T-helper 2 cell treated with Interferon-gamma antibody and Interleukin-4, amounts not matched to agents 5 μg/mL and 100 μg/mL, for 36 hours (primary cell): Measurements from ENCODE around the gene EFCAB11.

Experiments
- DNase-seq: peaks from one replicate; pipeline ENCODE4 v3.0.0; 2021; ENCODE audit warnings: low spot score
- H3K27ac Mint-ChIP-seq: one replicate; pipeline ENCODE4 v1.8.0; 2021; ENCODE audit warnings: mild to moderate bottlenecking, mixed read lengths
- H3K27me3 Mint-ChIP-seq: one replicate; pipeline ENCODE4 v1.8.0; 2021; ENCODE audit warnings: low read depth, mixed read lengths
- H3K36me3 Mint-ChIP-seq: one replicate; pipeline ENCODE4 v1.8.0; 2021; ENCODE audit warnings: low read depth, mixed read lengths
- H3K4me1 Mint-ChIP-seq: one replicate; pipeline ENCODE4 v1.8.0; 2021; ENCODE audit warnings: low read depth, mixed read lengths
- H3K4me3 Mint-ChIP-seq: one replicate; pipeline ENCODE4 v1.8.0; 2022; ENCODE audit warnings: mild to moderate bottlenecking, moderate library complexity, mixed read lengths
- H3K9me3 Mint-ChIP-seq: one replicate; pipeline ENCODE4 v1.8.0; 2021; ENCODE audit warnings: mixed read lengths

Gene EFCAB11

DNA sequence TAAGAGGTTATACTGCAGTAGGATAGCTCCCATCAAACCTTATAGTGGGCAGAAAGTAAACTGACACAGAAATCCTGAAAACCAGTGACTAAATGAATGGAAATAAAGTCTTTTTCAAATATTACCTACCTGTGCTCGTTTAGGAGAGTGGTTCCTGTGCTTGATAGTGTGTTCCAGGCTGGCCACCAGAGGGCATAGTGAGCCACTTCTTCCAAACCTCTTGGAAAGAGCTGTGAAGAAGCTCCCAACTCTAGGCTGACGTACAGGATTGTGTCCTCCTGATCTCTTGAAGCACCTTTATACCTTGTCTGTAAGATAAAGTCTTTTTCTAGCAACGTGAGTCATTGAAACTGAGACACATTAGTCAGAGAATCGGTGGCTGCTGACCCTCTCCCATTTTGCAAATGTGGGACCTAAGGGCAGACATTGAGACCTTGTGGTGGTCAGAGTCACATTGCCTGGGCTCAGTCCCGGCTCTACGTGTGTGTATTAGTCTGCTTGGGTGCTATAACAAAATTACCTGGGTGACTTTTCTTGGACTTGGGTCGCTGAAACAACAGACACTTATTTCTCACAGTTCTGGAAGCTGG lies 18.8 kb upstream of the EFCAB11 start:
- no peaks in the 10 kb centered on the region for H3K4me1 Mint-ChIP-seq
- peak; percentile 15 for DNase-seq
- no peaks in the 10 kb centered on the region for H3K9me3 Mint-ChIP-seq
- H3K36me3 Mint-ChIP-seq, result peaks cover 46% of the 10 kb centered on the region
- no peak overlapping the region for H3K4me3 Mint-ChIP-seq
- no peak overlapping the region for H3K27ac Mint-ChIP-seq
- H3K27me3 Mint-ChIP-seq, result no peaks in the 10 kb centered on the region

GRCh38 chr14:89965839-89966238 lies 11.3 kb upstream of the EFCAB11 start:
- peaks cover 15% of the 10 kb centered on the region for H3K4me1 Mint-ChIP-seq
- no peaks in the 10 kb centered on the region for H3K9me3 Mint-ChIP-seq
- no peak overlapping the region for H3K27ac Mint-ChIP-seq
- no peak for DNase-seq
- no peak overlapping the region for H3K4me3 Mint-ChIP-seq
- no peaks in the 10 kb centered on the region for H3K27me3 Mint-ChIP-seq
- peaks cover 62% of the 10 kb centered on the region for H3K36me3 Mint-ChIP-seq

GRCh38 chr14:89963288-89963978 lies 8.9 kb upstream of the EFCAB11 start:
- DNase-seq, result no peak
- Mint-ChIP-seq H3K9me3 (peaks cover 1% of the 10 kb centered on the region), H3K36me3 (peaks cover 67% of the 10 kb centered on the region), H3K4me1 (peaks cover 38% of the 10 kb centered on the region), H3K4me3 (no peak overlapping the region), H3K27ac (no peak overlapping the region), H3K27me3 (no peaks in the 10 kb centered on the region)

GRCh38 chr14:89960914-89961313 lies 6.4 kb upstream of the EFCAB11 start:
- Mint-ChIP-seq H3K9me3 (peaks cover 4% of the 10 kb centered on the region), H3K4me3 (no peak overlapping the region), H3K4me1 (peaks cover 54% of the 10 kb centered on the region), H3K27ac (peak overlapping the region; percentile 67), H3K27me3 (no peaks in the 10 kb centered on the region), H3K36me3 (peaks cover 73% of the 10 kb centered on the region)
- DNase-seq, result no peak

- Mint-ChIP-seq H3K9me3 (peaks cover 4% of the 10 kb centered on the region), H3K27me3 (no peaks in the 10 kb centered on the region), H3K4me3 (peak overlapping the region; percentile 71), H3K27ac (peak overlapping the region; percentile 88), H3K4me1 (peaks cover 53% of the 10 kb centered on the region), H3K36me3 (peaks cover 68% of the 10 kb centered on the region)
- DNase-seq, result no peak
These were observed 5.4 kb upstream of the EFCAB11 start for GRCh38 chr14:89959853-89960445.

DNA sequence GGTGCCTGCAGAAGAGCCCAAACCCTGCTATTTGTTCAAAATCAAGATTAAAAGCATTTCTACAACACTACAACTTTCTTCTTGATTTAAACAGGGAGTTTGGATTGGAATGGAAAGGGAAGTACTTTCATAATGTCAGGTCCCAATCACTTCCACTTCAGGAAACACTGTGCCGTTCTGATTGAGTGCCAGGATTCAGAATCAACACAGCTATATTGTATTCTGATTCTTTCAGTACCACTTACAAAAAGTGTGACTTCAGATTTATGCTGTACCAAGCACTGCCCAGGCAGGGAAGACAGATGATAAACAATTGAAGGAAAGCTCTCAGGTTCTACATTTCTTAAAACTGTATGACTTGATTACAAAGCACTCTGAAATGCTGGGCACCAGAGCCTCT lies 4.4 kb upstream of the EFCAB11 start:
- Mint-ChIP-seq H3K36me3 (peaks cover 61% of the 10 kb centered on the region), H3K9me3 (peaks cover 4% of the 10 kb centered on the region), H3K27me3 (no peaks in the 10 kb centered on the region), H3K27ac (no peak overlapping the region), H3K4me1 (peaks cover 59% of the 10 kb centered on the region), H3K4me3 (peak overlapping the region; percentile 50)
- no peak for DNase-seq

GRCh38 chr14:89957791-89958190 lies 3.3 kb upstream of the EFCAB11 start:
- no peaks in the 10 kb centered on the region for H3K27me3 Mint-ChIP-seq
- peaks cover 50% of the 10 kb centered on the region for H3K36me3 Mint-ChIP-seq
- peaks cover 64% of the 10 kb centered on the region for H3K4me1 Mint-ChIP-seq
- H3K9me3 Mint-ChIP-seq, result peaks cover 4% of the 10 kb centered on the region
- no peak for DNase-seq
- peak overlapping the region; percentile 99 for H3K27ac Mint-ChIP-seq
- H3K4me3 Mint-ChIP-seq, result peak overlapping the region; percentile 95

- Mint-ChIP-seq H3K36me3 (peaks cover 46% of the 10 kb centered on the region), H3K4me1 (peaks cover 66% of the 10 kb centered on the region), H3K4me3 (peak overlapping the region; percentile 95), H3K27me3 (no peaks in the 10 kb centered on the region), H3K27ac (peak overlapping the region; percentile 99), H3K9me3 (peaks cover 4% of the 10 kb centered on the region)
- DNase-seq, result no peak
These were observed 2.8 kb upstream of the EFCAB11 start for GRCh38 chr14:89957376-89957775.

DNA sequence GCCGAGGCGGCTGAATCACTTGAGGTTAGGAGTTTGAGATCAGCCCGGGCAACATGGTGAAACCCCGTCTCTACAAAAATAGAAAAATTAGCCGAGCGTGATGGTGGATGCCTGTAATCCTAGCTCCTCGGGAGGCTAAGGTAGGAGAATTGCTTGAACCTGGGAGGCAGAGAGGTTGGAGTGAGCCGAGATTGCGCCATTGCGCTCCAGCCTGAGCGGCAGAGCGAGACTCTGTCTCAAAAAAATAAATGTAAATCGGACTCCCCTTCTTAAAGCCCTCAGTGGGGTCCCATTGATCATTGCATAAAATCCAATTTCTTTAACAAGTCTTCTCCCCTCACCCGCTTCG lies 2.1 kb upstream of the EFCAB11 start:
- DNase-seq, result no peak
- H3K4me3 Mint-ChIP-seq, result peak overlapping the region; percentile 95
- H3K9me3 Mint-ChIP-seq, result peaks cover 4% of the 10 kb centered on the region
- H3K4me1 Mint-ChIP-seq, result peaks cover 65% of the 10 kb centered on the region
- H3K27ac Mint-ChIP-seq, result peak overlapping the region; percentile 99
- no peaks in the 10 kb centered on the region for H3K27me3 Mint-ChIP-seq
- peaks cover 45% of the 10 kb centered on the region for H3K36me3 Mint-ChIP-seq

DNA sequence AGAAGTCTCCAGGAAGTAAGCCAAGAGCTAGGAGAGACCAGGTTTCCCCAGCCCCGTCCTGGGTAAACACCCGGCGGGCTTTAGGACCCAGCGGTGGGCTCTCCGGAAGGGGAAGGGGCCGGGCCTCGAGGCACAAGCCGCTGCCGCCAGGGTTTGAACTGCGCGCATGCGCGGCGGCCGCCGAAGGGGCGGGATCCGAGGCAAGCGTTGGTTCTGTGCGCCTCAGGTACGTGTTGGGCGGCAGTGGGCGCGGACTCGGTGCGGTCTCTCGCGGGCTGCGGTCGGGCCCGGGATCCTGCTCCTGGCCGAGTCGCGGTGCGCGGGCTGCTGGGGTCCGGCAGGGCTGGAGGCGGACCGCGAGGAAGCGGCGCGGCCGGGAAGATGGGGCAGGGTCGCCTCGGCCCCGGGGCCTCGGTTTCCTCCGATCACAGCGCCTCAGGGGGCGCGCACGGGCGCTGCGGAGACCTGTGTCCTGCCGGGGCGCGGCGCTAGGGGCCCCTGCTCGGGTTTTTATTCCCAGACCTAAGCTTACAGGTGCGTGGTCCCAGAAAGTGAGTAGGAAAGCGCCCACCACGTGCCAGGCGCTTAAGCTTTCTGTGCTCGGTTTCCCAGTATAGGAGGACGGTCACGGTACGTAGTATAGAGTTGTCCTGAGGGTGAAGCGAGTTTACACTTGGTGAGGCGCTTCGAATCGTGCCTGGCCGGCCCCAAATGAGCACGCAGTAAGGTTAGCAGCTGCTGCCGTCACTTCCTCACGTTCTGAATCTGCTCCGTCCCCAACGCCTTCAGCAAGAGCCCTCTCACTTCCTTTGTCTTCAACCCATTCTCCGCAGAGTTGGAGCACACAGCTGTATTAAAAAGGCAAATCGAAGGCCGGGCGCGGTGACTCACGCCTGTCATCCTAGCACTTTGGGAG lies 1.5 kb upstream of the EFCAB11 start, which contains the start of gene TDP1:
TSS of gene TDP1 (plus strand) at position 183 of the 916 bp plus-strand sequence. CDS start 7,188 bp downstream, outside the sequence.
- peak within 1 kb of the TSS; percentile 97 for H3K4me3 Mint-ChIP-seq
- H3K9me3 Mint-ChIP-seq, result peaks cover 4% of the 10 kb centered on the region
- H3K27me3 Mint-ChIP-seq, result no peaks in the 10 kb centered on the region
- H3K27ac Mint-ChIP-seq, result peak within 1 kb of the TSS; percentile 99
- H3K4me1 Mint-ChIP-seq, result peaks cover 59% of the 10 kb centered on the region
- peaks cover 40% of the 10 kb centered on the region for H3K36me3 Mint-ChIP-seq
- DNase-seq, result peak; percentile 99

GRCh38 chr14:89955022-89955744 lies 653 bp upstream of the EFCAB11 start:
- Mint-ChIP-seq H3K9me3 (peaks cover 4% of the 10 kb centered on the region), H3K27ac (peak overlapping the region; percentile 89), H3K36me3 (peaks cover 36% of the 10 kb centered on the region), H3K27me3 (no peaks in the 10 kb centered on the region), H3K4me3 (peak overlapping the region; percentile 97), H3K4me1 (peaks cover 51% of the 10 kb centered on the region)
- DNase-seq, result peak; percentile 12

DNA sequence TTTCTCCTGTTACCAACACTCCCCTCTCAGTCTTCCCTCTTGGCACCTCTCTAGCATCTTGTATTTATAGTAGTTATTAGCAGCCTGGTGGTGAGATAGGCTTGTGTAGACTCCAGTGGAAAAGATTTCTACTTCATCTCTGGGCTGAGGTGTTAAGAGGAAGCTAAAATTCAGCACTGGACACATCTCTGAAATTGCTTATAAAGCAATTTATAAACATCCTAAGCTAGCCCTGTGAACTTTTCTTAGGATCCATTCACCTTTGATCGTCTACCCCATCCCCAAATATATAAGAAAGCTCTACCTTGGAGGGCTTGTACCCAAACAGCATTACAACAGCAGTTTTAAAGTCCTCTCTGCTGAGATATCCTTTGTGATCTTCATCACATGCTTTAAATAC lies 928 bp downstream of the EFCAB11 start:
- peaks cover 36% of the 10 kb centered on the region for H3K4me1 Mint-ChIP-seq
- peaks cover 4% of the 10 kb centered on the region for H3K9me3 Mint-ChIP-seq
- H3K4me3 Mint-ChIP-seq, result peak overlapping the region; percentile 97
- DNase-seq, result no peak
- H3K36me3 Mint-ChIP-seq, result peaks cover 28% of the 10 kb centered on the region
- H3K27me3 Mint-ChIP-seq, result no peaks in the 10 kb centered on the region
- H3K27ac Mint-ChIP-seq, result no peak overlapping the region

DNA sequence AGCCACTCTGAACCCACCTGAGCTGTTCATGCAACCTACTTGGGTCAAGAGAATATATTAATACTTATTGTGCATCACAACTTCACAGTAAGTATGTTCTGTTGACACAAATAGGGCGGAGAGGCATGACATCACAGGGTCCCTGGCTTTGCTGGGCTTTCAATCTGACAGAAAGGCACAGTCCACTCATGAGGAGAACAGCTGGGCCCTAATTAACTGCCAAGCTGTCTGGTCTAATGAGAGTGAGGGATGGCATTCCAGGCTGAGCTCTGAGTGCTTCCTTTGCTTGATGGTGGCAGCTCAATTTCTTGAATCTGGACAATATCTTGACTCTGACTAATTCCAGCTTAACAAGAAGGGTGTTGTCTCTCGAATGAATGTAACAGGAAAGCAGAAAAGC lies 2.0 kb downstream of the EFCAB11 start:
- no peak overlapping the region for H3K27ac Mint-ChIP-seq
- H3K9me3 Mint-ChIP-seq, result no peaks in the 10 kb centered on the region
- no peak for DNase-seq
- H3K4me3 Mint-ChIP-seq, result no peak overlapping the region
- no peaks in the 10 kb centered on the region for H3K27me3 Mint-ChIP-seq
- H3K4me1 Mint-ChIP-seq, result peaks cover 27% of the 10 kb centered on the region
- H3K36me3 Mint-ChIP-seq, result peaks cover 22% of the 10 kb centered on the region
